DOHH2 (cell line): ENCODE results near the gene MDH1B.

Experiments used
- H3F3A ChIP-seq: fragments of 200-600 bp; sonication (generic), shearing (Covaris generic); 2 replicates; pipeline ENCODE4 v1.6.0; 2016; ENCODE audit warnings: antibody characterized with exemption, mild to moderate bottlenecking; ENCODE audit not compliant: control insufficient read depth, insufficient read depth
- H3K27ac ChIP-seq: fragments of 200-600 bp; sonication (generic); 2 replicates; pipeline ENCODE4 v1.5.1; 2014; ENCODE audit warnings: low read depth, mild to moderate bottlenecking, low read length, moderate library complexity
- H3K27me3 ChIP-seq: fragments of 200-600 bp; sonication (generic); 2 replicates; pipeline ENCODE4 v1.6.1; 2014; ENCODE audit warnings: mild to moderate bottlenecking, low read length, mixed read lengths; ENCODE audit not compliant: control insufficient read depth
- H3K36me3 ChIP-seq: fragments of 200-600 bp; sonication (generic); 2 replicates; pipeline ENCODE4 v1.6.1; 2014; ENCODE audit warnings: mild to moderate bottlenecking, low read length, moderate library complexity, mixed read lengths; ENCODE audit not compliant: control insufficient read depth
- H3K4me1 ChIP-seq: fragments of 200-600 bp; sonication (generic); 2 replicates; pipeline ENCODE4 v1.6.1; 2014; ENCODE audit warnings: mild to moderate bottlenecking, low read length, mixed read lengths; ENCODE audit not compliant: control insufficient read depth
- H3K4me2 ChIP-seq: fragments of 200-600 bp; sonication (generic); 2 replicates; pipeline ENCODE4 v1.6.0; 2014; ENCODE audit warnings: mild to moderate bottlenecking, low read length, moderate library complexity
- H3K4me3 ChIP-seq: fragments of 200-600 bp; sonication (generic); 2 replicates; pipeline ENCODE4 v1.5.1; 2014; ENCODE audit warnings: mild to moderate bottlenecking, low read length, mixed read lengths
- H3K79me2 ChIP-seq: fragments of 200-600 bp; sonication (generic); 2 replicates; pipeline ENCODE4 v1.6.1; 2014; ENCODE audit warnings: mild to moderate bottlenecking, low read length, mixed read lengths; ENCODE audit not compliant: control insufficient read depth
- H3K9me2 ChIP-seq: fragments of 200-600 bp; sonication (generic); replicated peaks from 2 replicates; pipeline ENCODE4 v1.6.1; 2014; ENCODE audit warnings: mild to moderate bottlenecking, low read length, mixed read lengths; ENCODE audit not compliant: control insufficient read depth
- H3K9me3 ChIP-seq: fragments of 200-600 bp; sonication (generic); 2 replicates; pipeline ENCODE4 v1.6.1; 2014; ENCODE audit warnings: antibody characterized with exemption, low read length, mixed read lengths; ENCODE audit not compliant: control insufficient read depth, insufficient read depth
- H4K20me1 ChIP-seq: fragments of 200-600 bp; sonication (generic); 2 replicates; pipeline ENCODE4 v1.6.0; 2014; ENCODE audit warnings: low read depth, mild to moderate bottlenecking, antibody characterized with exemption, low read length, moderate library complexity; ENCODE audit not compliant: control insufficient read depth, insufficient read depth
- CTCF ChIP-seq: fragments of 200-600 bp; sonication (generic); IDR thresholded peaks from one replicate; pipeline ENCODE4 v1.5.1; 2014; ENCODE audit warnings: antibody characterized with exemption, mild to moderate bottlenecking, low read depth, low read length; ENCODE audit not compliant: poor library complexity, severe bottlenecking
- EZH2phosphoT487 ChIP-seq: fragments of 200-600 bp; sonication (generic); IDR thresholded peaks from 2 replicates; pipeline ENCODE4 v1.6.1; 2017; ENCODE audit warnings: borderline replicate concordance, mild to moderate bottlenecking, antibody characterized with exemption, low read length, moderate library complexity, mixed read lengths

MDH1B gene

GRCh38 chr2:206739271-206739670 is 25.9 kb downstream of the MDH1B start:
- Histone ChIP-seq H3K9me2 (no peaks in the 10 kb centered on the region), H3K27ac (no peak overlapping the region), H3K4me1 (no peaks in the 10 kb centered on the region), H4K20me1 (no peaks in the 10 kb centered on the region), H3K9me3 (no peaks in the 10 kb centered on the region), H3K36me3 (no peaks in the 10 kb centered on the region), H3K4me3 (no peak overlapping the region), H3K4me2 (no peak overlapping the region), H3F3A (no peaks in the 10 kb centered on the region), H3K27me3 (peaks cover 3% of the 10 kb centered on the region; the same call in 1 of the 2 replicates), H3K79me2 (no peaks in the 10 kb centered on the region)
- TF ChIP-seq EZH2phosphoT487 (no peak), CTCF (no peak)

- Histone ChIP-seq H3K4me3 (no peak overlapping the region), H3K4me2 (no peak overlapping the region), H3K27ac (no peak overlapping the region), H3K27me3 (peaks cover 3% of the 10 kb centered on the region; the same call in 1 of the 2 replicates), H3K9me2 (no peaks in the 10 kb centered on the region), H3K9me3 (no peaks in the 10 kb centered on the region), H3K79me2 (no peaks in the 10 kb centered on the region), H3K36me3 (no peaks in the 10 kb centered on the region), H3K4me1 (no peaks in the 10 kb centered on the region), H3F3A (no peaks in the 10 kb centered on the region), H4K20me1 (no peaks in the 10 kb centered on the region)
- no peak for TF ChIP-seq CTCF
- no peak for TF ChIP-seq EZH2phosphoT487
Observed at GRCh38 chr2:206736935-206737334, 28.2 kb downstream of the MDH1B start.

- H3K27ac ChIP-seq = no peak overlapping the region
Observed at GRCh38 chr2:206733341-206733740, 31.8 kb downstream of the MDH1B start.

More at GRCh38 chr2:206733341-206733740, 31.8 kb downstream of the MDH1B start:
- Histone ChIP-seq H3K9me3 (no peaks in the 10 kb centered on the region), H3K36me3 (no peaks in the 10 kb centered on the region), H3K9me2 (no peaks in the 10 kb centered on the region), H3K79me2 (no peaks in the 10 kb centered on the region), H3K4me1 (no peaks in the 10 kb centered on the region), H3K27me3 (peaks cover 3% of the 10 kb centered on the region; the same call in 1 of the 2 replicates), H4K20me1 (no peaks in the 10 kb centered on the region), H3F3A (no peaks in the 10 kb centered on the region), H3K4me2 (no peak overlapping the region), H3K4me3 (no peak overlapping the region)
- TF ChIP-seq CTCF = no peak
- no peak for TF ChIP-seq EZH2phosphoT487
